Stimulated activated CD8-positive, alpha-beta memory T cell treated with anti-CD3 and anti-CD28 coated beads, Interleukin-7, amount 100 ng/mL, for 24 hours (primary cell): Measurements from ENCODE around the gene RIT2.
"Not testable (repeated sequence)": the region's sequence is repeated elsewhere in the genome, so short reads cannot be mapped to it uniquely, and the experiment has no call there.

Source experiments
- DNase-seq: peaks from one replicate; pipeline ENCODE4 v3.0.0-alpha.2; 2020; ENCODE audit warnings: low read depth

RIT2 gene

DNA sequence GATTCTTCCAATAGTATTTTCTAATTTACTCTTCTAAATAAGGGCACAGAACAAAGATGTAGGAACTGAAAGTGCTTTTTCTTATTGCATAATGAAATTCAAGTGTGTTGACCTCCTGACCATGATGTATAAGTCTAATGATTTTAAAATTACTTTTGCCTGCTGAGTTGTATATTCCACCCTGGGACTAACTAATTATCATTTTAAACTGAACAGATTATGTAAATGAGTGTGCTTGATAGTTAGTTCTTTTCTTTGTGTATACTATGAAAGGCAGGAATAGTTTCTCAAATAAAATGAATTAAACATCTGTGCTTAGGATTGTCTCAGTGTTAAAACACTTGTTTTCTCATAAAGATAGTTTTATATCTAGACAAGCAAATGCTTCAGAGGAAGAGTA lies 284.5 kb downstream of the RIT2 start:
- DNase-seq: no peak

DNA sequence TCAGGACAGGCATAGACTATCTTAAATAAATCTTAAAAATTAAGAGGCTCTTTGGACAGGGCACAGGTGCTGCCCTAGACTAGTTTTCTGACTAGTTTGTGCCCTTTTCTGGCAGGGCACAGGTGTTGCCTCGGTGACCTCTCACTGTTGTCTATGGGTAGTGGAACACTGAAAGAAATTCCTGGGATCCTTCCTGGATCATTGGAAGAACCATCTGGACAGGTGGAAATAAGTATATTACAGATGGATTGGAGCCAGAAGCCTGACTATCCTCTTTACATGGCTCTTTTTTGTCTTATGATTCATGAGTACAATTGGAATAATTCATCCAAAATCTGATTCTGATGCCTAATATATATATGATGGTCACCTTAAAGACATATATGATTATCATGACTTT lies 286.6 kb downstream of the RIT2 start:
- DNase-seq: no peak

DNA sequence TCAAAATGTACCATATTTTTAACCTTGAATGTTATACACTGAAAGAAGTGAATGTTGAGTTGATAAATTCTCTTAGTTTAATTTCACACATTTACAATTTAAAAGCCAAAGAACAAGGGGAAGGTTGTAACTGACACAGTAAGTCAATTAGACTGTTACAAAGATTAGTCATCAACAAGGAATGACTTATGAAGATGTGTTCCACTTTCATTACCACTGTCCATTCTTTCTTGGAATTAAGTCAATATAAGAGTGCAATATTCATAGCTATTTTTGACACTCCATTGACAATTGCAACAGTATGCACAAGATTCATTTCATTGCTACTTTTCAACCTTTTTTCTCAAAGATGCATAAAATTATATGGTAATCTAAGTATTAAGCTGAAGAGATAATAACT lies 291.3 kb downstream of the RIT2 start:
- no peak for DNase-seq

DNA sequence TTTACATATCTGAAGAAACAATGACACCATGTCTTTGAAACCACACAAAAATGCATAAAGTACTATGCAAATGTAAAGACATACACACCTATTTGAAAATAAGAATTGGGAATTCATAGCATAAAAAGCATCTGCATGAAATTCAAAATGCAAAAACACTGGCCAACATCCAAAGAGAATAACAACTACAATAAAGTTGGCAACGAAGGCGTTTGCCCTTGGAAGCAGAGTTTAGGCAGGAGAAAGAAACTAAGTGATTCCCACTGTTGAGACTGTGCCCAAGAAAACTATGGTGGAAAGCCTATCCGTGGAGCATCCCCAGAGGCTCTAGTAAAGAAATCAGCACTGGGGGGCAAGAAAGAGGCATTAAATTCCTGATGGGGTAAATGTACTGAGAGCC lies 292.8 kb downstream of the RIT2 start:
- DNase-seq: no peak

DNA sequence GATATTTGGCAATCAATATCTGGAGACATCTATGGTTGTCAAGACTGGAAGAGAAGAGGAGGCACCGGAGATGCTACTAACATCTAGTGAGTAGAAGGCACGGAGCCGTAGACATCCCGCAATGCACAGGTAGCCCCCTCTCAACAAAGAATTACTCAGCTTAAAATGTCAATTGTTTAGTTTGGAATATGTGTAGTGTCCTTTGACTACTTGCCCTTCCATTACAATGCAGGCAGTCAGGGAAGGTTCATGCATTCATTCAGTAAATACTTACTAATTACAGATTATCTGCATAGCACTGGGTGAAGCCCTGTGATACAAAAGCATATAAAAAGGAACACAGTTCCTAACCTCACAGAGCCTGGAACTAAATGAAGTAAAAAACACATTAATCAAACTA lies 294.0 kb downstream of the RIT2 start:
- no peak for DNase-seq

DNA sequence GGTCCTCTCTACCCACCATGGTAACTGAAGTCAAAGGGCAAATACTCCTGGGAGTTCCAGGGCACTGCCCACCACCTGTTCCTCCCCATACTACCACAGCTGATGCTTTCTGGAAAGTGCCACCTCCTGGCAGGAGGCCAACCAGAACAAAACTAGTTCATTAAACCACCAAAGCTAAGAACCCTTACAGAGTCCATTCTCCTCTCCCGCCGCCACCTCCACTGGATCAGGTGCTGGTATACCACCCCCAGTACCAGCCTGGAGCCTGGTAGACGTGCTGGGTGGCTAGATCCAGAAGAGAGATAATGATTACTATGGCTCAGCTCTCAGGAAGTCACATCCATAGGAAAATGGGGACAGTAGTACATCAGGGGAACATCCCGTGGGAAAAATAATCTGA lies 300.9 kb downstream of the RIT2 start:
- DNase-seq: no peak

DNA sequence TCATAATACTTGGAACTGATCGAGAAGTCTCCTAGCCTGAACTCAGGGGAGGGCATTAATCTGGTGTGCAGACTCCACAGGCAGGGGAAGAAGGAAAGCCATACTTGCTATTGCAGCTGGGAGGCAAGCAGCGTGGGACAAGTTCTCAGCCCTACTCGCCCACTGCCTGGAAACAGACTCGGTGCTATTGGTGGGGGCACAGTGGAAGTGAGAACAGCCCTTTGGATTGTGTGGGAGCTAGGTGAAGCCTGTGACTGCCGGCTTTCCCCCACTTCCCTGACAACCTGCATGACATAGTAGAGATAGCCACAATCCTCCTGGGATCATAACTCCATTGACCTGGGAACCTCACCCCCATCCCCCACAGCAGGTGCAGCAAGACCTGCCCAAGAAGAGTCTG lies 301.3 kb downstream of the RIT2 start:
- DNase-seq: no peak

DNA sequence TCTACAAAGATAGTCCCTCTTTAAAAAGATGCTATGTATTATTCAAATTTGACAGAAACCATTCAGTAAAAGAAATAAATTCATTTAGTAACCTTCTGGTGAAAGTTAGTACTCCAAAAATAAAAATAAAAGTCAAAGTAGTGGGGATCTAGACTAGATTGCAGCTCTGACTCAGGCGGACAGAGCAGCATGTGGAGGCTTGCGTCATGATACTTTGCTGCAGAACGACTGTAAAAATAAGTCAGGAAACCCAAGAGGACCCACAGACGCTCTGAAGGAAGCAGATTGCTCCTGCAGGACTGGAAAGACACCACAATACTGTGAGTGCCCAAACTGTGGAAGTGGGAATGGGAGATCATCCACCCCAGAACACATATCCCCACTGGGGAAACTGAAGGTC lies 301.9 kb downstream of the RIT2 start:
- no peak for DNase-seq

DNA sequence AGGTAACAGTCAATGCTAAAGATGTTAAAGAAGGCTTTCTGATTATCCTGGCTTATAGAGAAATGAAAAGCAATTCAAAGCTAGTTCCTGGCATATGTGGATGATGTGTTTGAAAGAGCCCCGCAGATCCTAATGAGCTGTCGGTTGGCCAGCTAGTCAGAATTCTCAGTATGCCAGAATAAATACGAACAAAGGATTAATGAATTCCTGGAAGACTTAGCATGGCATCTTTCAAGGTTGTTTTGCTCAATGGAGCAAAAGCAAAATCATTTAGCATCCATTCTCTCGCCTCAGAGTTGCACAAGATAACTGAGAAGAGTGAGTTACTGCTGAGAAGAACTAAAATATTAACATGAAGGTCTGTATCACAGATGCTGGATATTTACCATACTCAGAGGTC lies 307.6 kb downstream of the RIT2 start:
- DNase-seq: no peak

DNA sequence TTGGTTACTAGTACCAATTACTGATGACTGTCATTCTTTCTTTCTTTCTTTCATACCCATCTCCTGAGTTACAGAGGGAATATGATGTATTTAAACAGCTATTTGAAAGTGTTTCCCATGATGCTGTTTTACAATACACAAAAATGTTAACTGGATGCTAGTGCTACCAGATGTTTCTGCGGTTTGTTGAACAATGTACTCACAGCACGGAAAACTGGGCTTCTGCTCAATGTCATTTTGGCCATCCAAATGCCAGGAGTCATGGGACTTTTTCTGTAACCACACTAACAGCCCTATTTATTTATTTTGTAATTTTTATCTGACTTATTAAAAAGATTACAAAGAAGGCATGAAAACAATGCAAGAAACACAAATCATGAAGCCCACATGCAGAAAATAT lies 313.8 kb downstream of the RIT2 start:
- no peak for DNase-seq

DNA sequence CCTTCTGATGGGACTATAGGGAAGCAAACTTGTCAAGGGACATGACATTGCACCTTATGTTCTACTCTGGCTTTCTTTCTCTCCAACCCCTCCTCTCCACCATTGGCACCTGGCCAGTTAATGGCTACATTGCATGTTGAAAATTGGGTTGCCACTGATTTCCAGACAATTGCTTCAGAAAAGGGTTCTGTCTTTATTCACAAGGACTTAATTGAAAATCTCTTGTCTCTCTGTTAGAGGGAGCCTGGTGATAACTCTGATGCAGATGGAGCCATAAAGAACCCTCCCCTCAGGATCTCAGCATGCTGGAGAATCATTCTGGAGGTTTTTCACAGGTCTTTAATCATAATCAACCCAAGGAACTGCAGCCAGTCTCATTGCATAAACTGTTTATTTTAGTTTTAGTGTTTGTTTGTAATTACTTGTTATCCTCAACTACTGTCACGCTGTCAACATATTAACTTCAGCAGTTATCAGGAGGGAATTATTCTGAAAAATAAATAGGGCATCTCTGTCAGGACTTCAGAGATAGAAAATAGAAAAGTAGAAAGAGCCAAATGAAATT lies 316.8 kb downstream of the RIT2 start:
- DNase-seq: no peak

DNA sequence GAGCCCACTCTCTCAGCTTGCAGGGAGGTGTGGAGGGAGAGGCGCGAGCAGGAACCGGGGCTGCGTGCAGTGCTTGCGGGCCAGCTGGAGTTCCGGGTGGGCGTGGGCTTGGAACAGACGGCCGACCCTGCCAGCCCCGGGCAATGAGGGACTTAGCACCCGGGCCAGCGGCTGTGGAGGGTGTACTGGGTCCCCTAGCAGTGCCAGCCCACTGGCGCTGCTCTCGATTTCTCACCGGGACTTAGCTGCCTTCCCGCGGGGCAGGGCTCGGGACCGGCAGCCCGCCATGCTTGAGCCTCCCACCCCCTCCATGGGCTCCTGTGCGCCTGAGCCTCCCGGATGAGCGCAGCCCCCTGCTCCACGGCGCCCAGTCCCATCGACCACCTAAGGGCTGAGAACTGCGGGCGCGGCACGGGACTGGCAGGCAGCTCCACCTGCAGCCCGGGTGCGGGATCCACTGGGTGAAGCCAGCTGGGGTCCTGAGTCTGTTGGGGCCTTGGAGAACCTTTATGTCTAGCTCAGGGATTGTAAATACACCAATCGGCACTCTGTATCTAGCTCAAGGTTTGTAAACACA lies 320.2 kb downstream of the RIT2 start:
- DNase-seq: not testable (repeated sequence)

DNA sequence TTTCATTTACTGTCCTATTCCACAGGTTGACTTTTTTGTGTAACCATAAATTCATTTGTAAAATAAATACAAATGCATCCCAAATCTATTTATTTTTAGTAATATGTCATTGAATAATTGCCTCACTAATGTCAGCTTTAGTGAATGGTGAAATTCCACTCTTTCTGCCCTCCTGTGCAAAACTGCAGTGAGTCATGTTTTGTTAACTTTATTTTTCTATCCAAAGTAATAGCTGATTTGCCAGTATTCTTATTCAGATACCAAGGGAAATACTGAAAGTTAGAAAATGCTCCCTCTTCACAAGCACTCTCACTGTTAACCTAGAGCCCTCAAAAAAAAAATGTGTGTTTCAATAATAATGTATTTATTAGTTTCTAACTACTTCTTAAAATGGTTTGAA lies 322.8 kb downstream of the RIT2 start:
- no peak for DNase-seq

DNA sequence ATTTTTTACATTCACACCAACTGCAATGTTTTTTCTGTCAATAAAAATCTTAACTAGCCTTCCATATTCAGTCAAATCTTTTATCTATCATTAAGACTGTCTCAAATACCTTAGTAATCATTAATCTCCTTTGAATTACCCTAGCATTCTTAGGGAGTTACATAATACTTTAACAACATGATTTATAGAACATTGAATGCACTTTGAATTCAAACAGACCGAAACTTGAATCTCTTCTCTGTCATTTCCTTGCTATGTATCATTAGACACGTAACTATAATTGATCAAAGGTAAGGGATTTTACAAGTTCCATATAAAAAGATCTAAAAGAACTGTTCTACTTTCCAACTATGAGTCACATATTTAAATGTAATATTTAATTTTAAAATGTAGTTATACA lies 330.9 kb downstream of the RIT2 start:
- DNase-seq: no peak

DNA sequence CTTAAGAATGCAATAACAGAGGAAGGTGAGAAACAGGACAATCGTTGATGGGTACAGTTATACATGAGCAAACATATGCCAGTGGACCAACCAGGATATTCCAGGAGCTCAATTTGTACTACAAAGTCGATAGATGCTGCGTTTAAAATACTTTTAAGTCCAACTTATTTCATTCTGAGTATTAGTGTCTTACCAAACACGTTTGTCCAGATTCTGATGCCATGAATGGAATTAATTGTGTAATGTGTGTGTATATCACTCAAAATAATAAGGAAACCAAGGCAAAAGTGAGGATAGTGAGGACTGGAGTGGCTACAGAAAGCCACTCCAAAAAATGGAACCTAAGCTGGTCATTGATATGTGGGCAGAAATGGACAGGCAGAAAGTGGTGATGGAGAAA lies 332.6 kb downstream of the RIT2 start:
- no peak for DNase-seq

DNA sequence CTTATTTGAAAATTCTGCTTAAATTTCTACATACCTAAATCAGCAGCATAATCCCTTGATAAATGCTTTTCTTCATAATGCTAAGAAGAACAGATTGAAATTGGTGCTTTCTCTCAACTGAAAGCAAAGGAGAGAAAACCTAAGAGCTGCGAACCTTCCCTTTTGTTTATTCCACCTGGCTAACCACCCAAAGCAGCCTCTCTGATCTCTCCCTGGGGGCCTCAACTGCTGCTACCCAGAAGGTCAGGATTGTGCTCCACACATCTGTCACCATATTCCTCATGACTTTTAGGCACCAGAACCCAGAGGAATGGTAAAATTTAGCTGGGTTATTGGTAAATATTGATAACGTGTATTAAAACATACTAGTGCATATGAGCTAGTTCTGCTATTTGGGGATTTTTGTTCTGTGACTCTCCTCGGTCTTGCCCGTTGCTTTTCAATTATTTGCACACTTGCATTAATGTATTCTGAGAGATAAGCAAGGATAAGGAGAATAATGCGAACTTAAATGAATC lies 334.1 kb downstream of the RIT2 start:
- DNase-seq: no peak

DNA sequence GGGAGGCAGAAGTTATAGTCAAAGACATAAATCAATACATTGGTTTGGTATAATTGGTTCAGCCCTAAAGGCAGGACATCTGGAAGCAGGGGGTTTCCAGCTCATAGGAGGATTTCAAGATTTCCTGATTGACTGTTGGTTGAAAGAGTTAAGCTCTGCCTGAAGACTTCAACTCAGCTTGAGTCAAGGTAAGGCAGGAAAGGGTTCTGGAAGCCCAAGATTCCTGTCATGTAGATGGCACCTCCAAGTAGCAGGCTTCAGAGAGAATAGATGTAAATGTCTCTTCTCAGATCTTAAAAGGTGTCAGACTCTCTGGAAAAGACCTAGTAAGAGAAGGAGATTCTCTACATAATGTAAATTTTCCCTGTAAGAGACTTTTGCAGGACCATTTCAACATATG lies 335.3 kb downstream of the RIT2 start:
- DNase-seq: no peak

DNA sequence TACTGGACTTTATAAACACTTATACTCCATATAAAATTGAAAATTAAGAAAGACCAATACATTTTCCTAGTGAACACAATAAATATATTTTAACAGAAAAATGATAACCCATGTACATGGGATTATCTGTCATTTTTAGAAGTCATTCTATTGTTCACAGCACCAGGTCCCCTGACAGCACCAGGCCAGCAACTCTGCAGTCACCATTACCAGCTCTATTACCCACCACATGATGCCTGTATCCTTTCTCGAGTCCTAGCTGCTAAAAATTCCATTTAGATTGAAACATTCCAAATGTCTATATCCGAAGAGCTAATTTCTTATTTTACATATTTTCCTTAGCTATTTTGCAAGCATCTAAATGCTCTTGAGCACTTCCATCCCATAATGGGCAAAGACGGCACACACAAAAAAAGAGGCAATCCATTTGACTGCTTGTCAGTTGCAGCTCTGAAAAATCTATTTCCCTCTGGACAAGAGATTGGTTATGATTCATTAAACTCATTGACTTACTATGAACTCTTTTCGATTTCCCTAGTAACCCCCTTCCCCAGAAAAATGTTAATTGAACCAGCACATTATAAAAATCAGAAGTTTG lies 336.9 kb downstream of the RIT2 start:
- no peak for DNase-seq

DNA sequence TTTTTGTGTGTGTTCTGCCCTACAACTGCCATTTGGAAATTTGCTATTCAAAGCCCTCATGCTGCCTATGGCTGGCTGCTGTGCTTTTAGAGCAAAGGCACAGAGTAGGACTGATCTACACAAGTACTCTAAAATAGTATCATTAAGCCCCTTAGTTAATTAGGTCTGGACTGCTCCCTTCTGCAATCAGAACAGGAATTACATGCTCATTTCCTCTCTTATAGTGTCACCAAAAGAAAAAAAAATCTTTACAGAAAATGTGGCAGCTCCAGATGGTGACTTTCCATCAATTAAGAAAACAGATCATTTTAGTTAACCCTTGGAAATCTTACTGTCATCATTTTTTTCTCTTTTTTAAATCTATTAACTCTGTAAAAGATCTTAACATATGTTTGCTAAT lies 337.5 kb downstream of the RIT2 start:
- DNase-seq: no peak

DNA sequence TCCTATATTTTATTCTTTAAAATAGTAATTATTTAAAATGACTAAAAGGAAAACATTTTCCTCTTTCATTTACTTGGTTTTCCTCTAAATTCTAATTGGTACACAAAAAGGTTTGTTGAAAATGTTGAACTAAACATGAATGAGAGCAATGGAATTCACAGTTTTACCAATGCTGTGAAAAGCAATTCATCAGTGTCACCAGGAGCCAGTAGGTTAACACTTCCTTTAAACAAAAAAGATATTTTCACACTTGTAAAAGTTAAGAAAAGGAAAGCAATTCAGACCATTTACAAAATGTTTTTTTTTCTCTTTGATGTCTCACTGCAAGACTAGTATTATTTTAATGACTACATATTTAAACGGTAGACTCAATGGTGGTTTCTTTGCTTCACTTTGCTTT lies 341.6 kb downstream of the RIT2 start:
- no peak for DNase-seq

DNA sequence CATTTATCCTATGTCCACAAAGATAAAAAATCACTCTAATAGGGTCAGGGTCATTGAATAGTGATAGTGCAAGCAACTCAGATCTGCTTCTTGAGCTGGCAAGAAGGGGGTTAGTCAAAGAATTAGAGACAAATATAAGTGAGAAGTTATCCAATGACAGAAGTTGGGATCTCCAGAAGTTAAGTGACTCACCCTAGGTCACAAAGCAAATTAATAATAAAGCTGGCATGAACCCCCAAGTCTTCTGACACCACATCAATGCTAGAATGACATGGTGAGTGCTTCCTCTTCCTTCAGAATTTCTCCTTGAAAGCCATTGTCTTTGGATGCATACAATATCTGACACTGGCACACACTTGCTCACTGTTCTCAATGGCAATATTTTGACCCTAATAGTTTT lies 343.5 kb downstream of the RIT2 start:
- DNase-seq: no peak

DNA sequence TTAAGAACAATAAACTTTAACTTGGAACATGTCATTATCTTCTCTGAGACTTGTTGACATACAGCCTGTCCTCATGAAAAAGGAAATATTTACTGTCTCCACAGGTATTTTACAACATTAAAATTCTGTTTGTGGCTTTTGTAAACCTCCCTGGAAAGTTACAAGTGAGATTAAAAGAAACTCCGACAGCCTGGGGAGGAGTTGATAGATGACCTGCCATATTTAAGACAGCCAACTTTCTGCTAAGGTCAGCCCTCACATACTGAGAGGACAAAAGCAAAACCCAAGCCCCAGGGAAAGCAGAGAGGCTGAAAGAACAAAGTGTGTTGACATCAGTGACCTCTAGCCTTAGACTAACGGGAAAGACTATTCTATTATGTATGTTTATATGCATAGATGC lies 350.2 kb downstream of the RIT2 start:
- no peak for DNase-seq

DNA sequence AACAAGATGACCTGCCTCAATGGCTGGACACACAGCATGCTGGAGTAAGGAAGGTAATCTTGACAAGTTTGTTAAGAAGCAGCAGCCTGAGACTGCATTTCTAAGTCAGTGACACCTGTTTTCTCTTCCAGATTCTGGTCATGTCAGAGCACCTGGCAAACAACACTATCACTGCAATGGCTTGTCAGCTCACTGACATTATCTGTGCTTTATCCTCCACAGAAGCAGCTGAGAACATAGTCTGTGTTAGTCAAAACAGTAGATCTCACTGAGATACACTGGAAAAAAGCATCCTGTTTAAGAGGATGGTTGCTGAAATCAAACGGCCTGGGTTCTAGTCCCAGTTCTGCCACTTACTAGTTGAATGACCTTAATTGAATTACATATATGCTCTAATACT lies 355.2 kb downstream of the RIT2 start:
- DNase-seq: no peak

DNA sequence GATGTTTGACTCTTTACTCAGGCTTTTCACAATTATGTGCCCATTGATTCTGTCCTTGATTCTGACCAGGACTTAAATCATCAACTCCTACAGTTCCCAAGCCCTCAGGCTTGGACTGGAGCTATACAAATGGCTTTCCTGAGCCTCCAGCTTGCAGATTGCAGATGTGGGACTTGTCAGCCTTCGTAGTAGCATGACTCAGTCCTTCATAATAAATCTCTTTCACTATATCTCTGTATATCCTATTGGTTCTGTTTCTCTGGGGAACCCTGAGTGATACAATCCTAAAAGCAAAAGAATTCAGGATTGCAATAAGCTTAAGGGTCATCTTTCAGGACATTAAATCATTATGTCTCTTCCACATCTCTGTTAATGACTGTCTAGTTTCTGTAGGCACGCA lies 356.6 kb downstream of the RIT2 start:
- no peak for DNase-seq
